Measurements from ENCODE around the gene HAGH.

HAGH gene

GRCh38 chr16:1768061-1768766 lies 58.4 kb downstream of the HAGH start:
- H3K4me3 ChIP-seq, result no peak overlapping the region
- TF ChIP-seq CTCF (IDR thresholded peaks at IDR 0.05), result no peak

DNA sequence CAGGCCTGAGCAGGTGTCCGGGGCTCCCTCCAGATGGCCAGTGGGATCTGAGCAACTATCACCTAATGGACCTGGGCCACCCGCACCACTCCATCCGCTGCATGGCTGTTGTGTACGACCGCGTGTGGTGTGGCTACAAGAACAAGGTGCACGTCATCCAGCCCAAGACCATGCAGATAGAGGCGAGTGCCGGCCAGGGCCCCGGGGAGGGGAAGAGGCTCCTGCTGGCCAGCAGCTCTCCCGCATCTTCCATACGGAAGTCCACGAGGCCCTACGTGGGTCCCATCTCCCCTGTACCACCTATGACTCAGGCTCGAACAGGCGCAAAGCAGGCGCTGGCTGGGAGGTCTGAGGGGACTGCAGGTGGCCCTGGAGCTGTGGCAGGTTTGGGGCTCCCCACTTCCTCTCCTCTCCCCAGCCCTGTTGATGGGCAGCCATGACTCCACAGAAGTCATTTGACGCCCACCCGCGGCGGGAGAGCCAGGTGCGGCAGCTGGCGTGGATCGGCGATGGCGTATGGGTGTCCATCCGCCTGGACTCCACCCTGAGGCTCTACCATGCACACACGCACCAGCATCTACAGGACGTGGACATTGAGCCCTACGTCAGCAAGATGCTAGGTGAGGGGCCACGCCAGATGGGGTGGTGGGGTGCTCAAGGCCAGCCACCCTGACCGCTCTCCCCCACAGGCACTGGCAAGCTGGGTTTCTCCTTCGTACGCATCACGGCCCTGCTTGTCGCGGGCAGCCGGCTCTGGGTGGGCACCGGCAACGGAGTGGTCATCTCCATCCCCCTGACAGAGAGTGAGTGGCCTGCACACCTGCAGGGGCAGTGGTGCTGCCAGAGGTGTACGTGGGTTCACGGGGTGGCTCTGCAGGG lies 59.3 kb downstream of the HAGH start:
- Histone ChIP-seq H3K27ac (no peak overlapping the region), H3K4me3 (no peak overlapping the region)
- DNase-seq (ENCODE audit: low spot score), result no peak
- no peak for TF ChIP-seq CTCF (IDR thresholded peaks at IDR 0.05)

More at GRCh38 chr16:1768061-1768766, 58.4 kb downstream of the HAGH start:
- no peak for DNase-seq (ENCODE audit: low spot score)
- H3K27ac ChIP-seq, result no peak overlapping the region

- H3K27ac ChIP-seq, result no peak overlapping the region
- no peak for TF ChIP-seq CTCF (IDR thresholded peaks at IDR 0.05)
- H3K4me3 ChIP-seq, result no peak overlapping the region
- no peak for DNase-seq (ENCODE audit: low spot score)
Measured at GRCh38 chr16:1766701-1767100, 59.9 kb downstream of the HAGH start.

DNA sequence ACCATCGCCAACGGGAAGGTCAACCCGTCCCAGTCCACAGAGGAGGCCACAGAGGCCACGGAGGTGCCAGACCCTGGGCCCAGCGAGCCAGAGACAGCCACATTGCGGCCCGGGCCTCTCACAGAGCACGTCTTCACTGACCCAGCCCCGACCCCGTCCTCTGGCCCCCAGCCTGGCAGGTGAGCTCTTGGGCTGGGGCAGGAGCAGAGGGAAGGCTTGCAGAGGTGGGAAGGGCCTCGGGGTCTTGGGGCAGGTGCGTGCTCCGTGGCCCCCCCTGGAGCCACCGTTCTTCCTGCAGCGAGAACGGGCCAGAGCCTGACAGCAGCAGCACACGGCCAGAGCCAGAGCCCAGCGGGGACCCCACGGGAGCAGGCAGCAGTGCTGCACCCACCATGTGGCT lies 60.4 kb downstream of the HAGH start:
- Histone ChIP-seq H3K27ac (no peak overlapping the region), H3K4me3 (no peak overlapping the region)
- DNase-seq (ENCODE audit: low spot score), result no peak
- no peak for TF ChIP-seq CTCF (IDR thresholded peaks at IDR 0.05)

DNA sequence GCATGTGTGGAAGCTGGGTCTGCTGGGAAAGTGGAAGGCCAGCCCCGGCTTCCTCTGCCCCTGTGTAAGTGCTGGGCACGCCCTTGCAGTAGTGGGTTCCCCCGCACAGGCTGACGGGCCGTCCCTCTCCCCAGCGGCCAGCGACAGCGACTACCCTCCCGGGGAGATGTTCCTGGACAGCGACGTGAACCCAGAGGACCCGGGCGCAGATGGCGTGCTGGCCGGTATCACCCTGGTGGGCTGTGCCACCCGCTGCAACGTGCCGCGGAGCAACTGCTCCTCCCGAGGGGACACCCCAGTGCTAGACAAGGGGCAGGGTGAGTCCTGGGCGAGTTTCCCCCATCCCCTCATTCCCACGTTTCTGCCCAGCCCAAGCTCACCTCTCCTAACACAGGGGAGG lies 60.8 kb downstream of the HAGH start:
- Histone ChIP-seq H3K4me3 (no peak overlapping the region), H3K27ac (no peak overlapping the region)
- no peak for DNase-seq (ENCODE audit: low spot score)
- no peak for TF ChIP-seq CTCF (IDR thresholded peaks at IDR 0.05)

DNA sequence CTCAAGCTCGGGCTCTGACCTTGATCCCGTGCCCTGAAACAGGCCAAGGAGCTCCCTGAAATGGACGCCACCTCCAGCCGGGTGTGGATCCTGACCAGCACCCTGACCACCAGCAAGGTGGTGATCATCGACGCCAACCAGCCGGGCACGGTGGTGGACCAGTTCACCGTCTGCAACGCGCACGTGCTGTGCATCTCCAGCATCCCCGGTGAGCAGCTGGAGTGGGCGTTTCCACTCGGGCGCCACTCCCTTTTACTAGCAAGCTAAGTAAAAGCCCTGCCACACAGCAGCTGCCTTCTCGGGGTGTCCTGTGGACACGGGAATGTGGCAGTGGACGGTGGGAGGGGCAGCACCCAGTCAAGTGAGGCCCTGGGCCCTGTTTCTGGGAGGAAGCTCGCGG lies 61.7 kb downstream of the HAGH start:
- no peak for TF ChIP-seq CTCF (IDR thresholded peaks at IDR 0.05)
- H3K27ac ChIP-seq, result no peak overlapping the region
- DNase-seq (ENCODE audit: low spot score), result no peak
- no peak overlapping the region for H3K4me3 ChIP-seq
